Neural cell (in vitro differentiated cells): ENCODE measurements around the gene CARS2. TPM values are rescaled to one million over a fixed set of nuclear protein-coding genes. Genes with fewer than 3 reads are reported as not detected.
"Not testable (repeated sequence)": the region's sequence is repeated elsewhere in the genome, so short reads cannot be mapped to it uniquely, and the experiment has no call there.

Experiments used
- H2AFZ ChIP-seq: fragments of 200-600, 300-800 bp; sonication (generic), shearing (Covaris generic); 2 replicates; pipeline ENCODE4 v1.6.0; 2014; ENCODE audit warnings: low read depth, mild to moderate bottlenecking, antibody characterized with exemption, low read length, moderate library complexity
- H3F3A ChIP-seq: fragments of 200-600 bp; shearing (Covaris generic); 2 replicates; pipeline ENCODE4 v1.6.1; 2016; ENCODE audit warnings: mild to moderate bottlenecking, moderate library complexity, mixed read lengths, antibody characterized with exemption, low read length; ENCODE audit not compliant: insufficient read depth, poor library complexity, severe bottlenecking
- H3K27ac ChIP-seq: fragments of 200-600, 300-800 bp; sonication (generic), shearing (Covaris generic); 2 replicates; pipeline ENCODE4 v1.5.1; 2014; ENCODE audit warnings: mild to moderate bottlenecking, low read length, moderate library complexity
- H3K27me3 ChIP-seq: fragments of 300-800, 200-600 bp; sonication (generic), shearing (Covaris generic); 2 replicates; pipeline ENCODE4 v1.6.0; 2014; ENCODE audit warnings: mild to moderate bottlenecking, low read depth, low read length, moderate library complexity; ENCODE audit not compliant: insufficient read depth
- H3K36me3 ChIP-seq: fragments of 300-800, 200-600 bp; sonication (generic), shearing (Covaris generic); 2 replicates; pipeline ENCODE4 v1.5.1; 2014; ENCODE audit warnings: mild to moderate bottlenecking, antibody characterized with exemption, low read length, moderate library complexity; ENCODE audit not compliant: insufficient read depth
- H3K4me2 ChIP-seq: fragments of 300-800, 200-600 bp; sonication (generic), shearing (Covaris generic); 2 replicates; pipeline ENCODE4 v1.6.0; 2014; ENCODE audit warnings: mild to moderate bottlenecking, low read length
- H3K4me3 ChIP-seq: fragments of 300-800, 200-600 bp; sonication (generic), shearing (Covaris generic); 2 replicates; pipeline ENCODE4 v1.5.1; 2014; ENCODE audit warnings: mild to moderate bottlenecking, low read length, moderate library complexity
- H3K79me2 ChIP-seq: fragments of 200-600 bp; shearing (Covaris generic); replicated peaks from 2 replicates; pipeline ENCODE4 v1.6.0; 2014; ENCODE audit warnings: mild to moderate bottlenecking, low read length, moderate library complexity; ENCODE audit not compliant: insufficient read depth
- H3K9ac ChIP-seq: fragments of 300-800, 200-600 bp; sonication (generic), shearing (Covaris generic); 2 replicates; pipeline ENCODE4 v1.6.1; 2016; ENCODE audit warnings: mild to moderate bottlenecking, low read length, mixed read lengths
- H3K9me2 ChIP-seq: fragments of 200-600 bp; shearing (Covaris generic); 2 replicates; pipeline ENCODE4 v1.6.1; 2016; ENCODE audit warnings: mild to moderate bottlenecking, low read length, mixed read lengths; ENCODE audit not compliant: insufficient read depth
- H3K9me3 ChIP-seq: fragments of 200-600, 300-800 bp; sonication (generic), shearing (Covaris generic); 2 replicates; pipeline ENCODE4 v1.6.1; 2016; ENCODE audit warnings: mild to moderate bottlenecking, mixed run types, low read length, moderate library complexity, mixed read lengths
- H4K20me1 ChIP-seq: fragments of 200-600 bp; shearing (Covaris generic); 2 replicates; pipeline ENCODE4 v1.6.1; 2016; ENCODE audit warnings: mild to moderate bottlenecking, mixed run types; ENCODE audit not compliant: insufficient read depth
- CTCF ChIP-seq: fragments of 450-650 bp; IDR thresholded peaks from 2 replicates; pipeline ENCODE4 v1.5.1; 2014; ENCODE audit warnings: antibody characterized with exemption, mild to moderate bottlenecking, moderate library complexity; ENCODE audit not compliant: poor library complexity, severe bottlenecking
- EP300 ChIP-seq: fragments of 450-650 bp; conservative IDR thresholded peaks from 2 replicates; pipeline ENCODE4 v1.6.1; 2014; ENCODE audit warnings: antibody characterized with exemption, mild to moderate bottlenecking, moderate library complexity; ENCODE audit not compliant: poor library complexity, severe bottlenecking
- EZH2 ChIP-seq: fragments of 200-600, 300-800 bp; shearing (Covaris generic), sonication (generic); IDR thresholded peaks from 2 replicates; pipeline ENCODE4 v1.6.1; 2014; ENCODE audit warnings: antibody characterized with exemption, low read length, borderline replicate concordance, mild to moderate bottlenecking; ENCODE audit not compliant: insufficient read depth, poor library complexity, severe bottlenecking
- MXI1 ChIP-seq: fragments of 450-650 bp; conservative IDR thresholded peaks from 2 replicates; pipeline ENCODE4 v1.6.1; 2014; ENCODE audit warnings: antibody characterized with exemption, mild to moderate bottlenecking; ENCODE audit not compliant: poor library complexity, severe bottlenecking
- POLR2AphosphoS5 ChIP-seq: IDR thresholded peaks from 2 replicates; pipeline ENCODE4 v1.6.1; 2012
- RAD21 ChIP-seq: fragments of 450-650 bp; conservative IDR thresholded peaks from 2 replicates; pipeline ENCODE4 v1.6.1; 2014; ENCODE audit warnings: antibody characterized with exemption, mild to moderate bottlenecking, moderate library complexity
- REST ChIP-seq: IDR thresholded peaks from 2 replicates; pipeline ENCODE4 v1.6.1; 2012; ENCODE audit warnings: borderline replicate concordance
- SMC3 ChIP-seq: fragments of 450-650 bp; conservative IDR thresholded peaks from 2 replicates; pipeline ENCODE4 v1.6.1; 2014; ENCODE audit warnings: antibody characterized with exemption, mild to moderate bottlenecking, moderate library complexity; ENCODE audit not compliant: poor library complexity
- TAF1 ChIP-seq: IDR thresholded peaks from 2 replicates; pipeline ENCODE4 v1.6.1; 2012; ENCODE audit warnings: low read depth
- polyA plus RNA-seq: library from polyadenylated mRNA; depleted of rRNA; stranded (reverse); fragments of >200 nt; gene quantifications from 2 replicates; pipeline ENCODE4 v1.2.3, GENCODE V29; 2014

CARS2 gene
- polyA plus RNA-seq, 1 donor from 2014 or later, result 92.2 TPM

DNA sequence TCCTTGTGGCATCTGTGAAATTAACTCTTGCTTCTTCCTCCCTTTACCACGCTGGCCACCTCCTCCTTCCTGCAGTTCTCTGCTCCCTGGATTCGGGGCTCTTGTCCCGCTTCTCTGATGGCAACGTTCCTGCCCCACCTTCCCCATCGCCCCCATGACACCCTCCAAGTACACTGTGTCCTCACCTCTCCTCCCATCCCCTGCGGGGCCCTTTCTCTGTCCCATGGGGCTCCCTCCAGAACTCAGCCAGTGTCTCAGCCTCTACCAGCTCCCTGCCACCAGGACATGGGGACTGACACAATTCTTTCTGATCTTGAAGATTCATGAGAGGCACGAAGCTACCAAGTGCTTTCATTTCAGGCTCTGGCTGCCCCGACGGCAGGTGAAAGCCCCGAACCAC, 9.1 kb downstream of the CARS2 start:
- H3K36me3 ChIP-seq, result no peaks in the 10 kb centered on the region
- no peak overlapping the region for H2AFZ ChIP-seq
- H3K79me2 ChIP-seq, result no peaks in the 10 kb centered on the region
- no peak overlapping the region for H3K4me3 ChIP-seq
- H3K27me3 ChIP-seq, result no peaks in the 10 kb centered on the region
- TF ChIP-seq TAF1 (no peak), CTCF (no peak), EP300 (no peak), MXI1 (no peak), EZH2 (no peak), RAD21 (no peak)
- H3K27ac ChIP-seq, result no peak overlapping the region
- H3K9me2 ChIP-seq, result no peaks in the 10 kb centered on the region
- no peaks in the 10 kb centered on the region for H3F3A ChIP-seq
- no peaks in the 10 kb centered on the region for H3K9me3 ChIP-seq
- no peak overlapping the region for H3K4me2 ChIP-seq
- H4K20me1 ChIP-seq, result no peaks in the 10 kb centered on the region
- no peak overlapping the region for H3K9ac ChIP-seq

DNA sequence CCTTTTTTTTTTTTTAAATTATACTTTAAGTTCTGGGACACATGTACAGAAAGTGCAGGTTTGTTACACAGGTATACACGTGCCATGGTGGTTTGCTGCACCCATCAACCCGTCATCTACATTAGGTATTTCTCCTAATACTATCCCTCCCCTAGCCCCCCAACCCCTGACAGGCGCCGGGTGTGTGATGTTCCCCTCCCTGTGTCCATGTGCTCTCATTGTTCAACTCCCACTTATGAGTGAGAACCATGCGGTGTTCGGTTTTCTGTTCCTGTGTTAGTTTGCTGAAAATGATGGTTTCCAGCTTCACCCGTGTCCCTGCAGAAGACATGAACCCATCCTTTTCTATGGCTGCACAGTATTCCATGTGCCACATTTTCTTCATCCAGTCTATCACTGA, 10.1 kb downstream of the CARS2 start:
- not testable (repeated sequence) for H3K9me3 ChIP-seq, H4K20me1 ChIP-seq, H3K4me3 ChIP-seq, H3K9ac ChIP-seq, H3K4me2 ChIP-seq, H3K79me2 ChIP-seq, H2AFZ ChIP-seq, H3K9me2 ChIP-seq, H3K27ac ChIP-seq, H3K27me3 ChIP-seq, H3K36me3 ChIP-seq, H3F3A ChIP-seq

DNA sequence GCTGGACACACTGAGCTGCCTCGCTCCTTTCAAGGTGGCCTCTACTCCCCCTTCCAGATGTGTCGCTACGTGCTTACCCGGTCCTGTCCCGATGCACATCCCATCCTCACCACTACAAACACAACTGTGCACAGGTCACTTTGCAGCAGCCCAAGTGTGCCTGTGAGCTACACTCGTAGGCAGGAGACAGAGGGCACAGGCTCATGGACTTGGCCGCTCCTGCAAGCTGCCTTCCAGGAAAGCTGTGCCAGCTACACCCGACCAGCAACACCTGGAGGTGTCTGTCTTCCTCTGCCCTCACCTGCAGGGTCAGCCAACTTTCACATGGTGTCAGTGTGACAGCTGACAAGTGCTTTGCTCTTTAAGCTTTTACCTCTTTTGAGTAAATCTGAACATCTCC, 15.4 kb downstream of the CARS2 start:
- no peak overlapping the region for H3K27ac ChIP-seq
- H3K36me3 ChIP-seq, result no peaks in the 10 kb centered on the region
- no peaks in the 10 kb centered on the region for H3K79me2 ChIP-seq
- no peak overlapping the region for H2AFZ ChIP-seq
- no peak overlapping the region for H3K9ac ChIP-seq
- H3K4me2 ChIP-seq, result no peak overlapping the region
- H3K9me3 ChIP-seq, result no peaks in the 10 kb centered on the region
- no peaks in the 10 kb centered on the region for H3K9me2 ChIP-seq
- no peak for TF ChIP-seq CTCF
- TF ChIP-seq TAF1, result no peak
- no peak for TF ChIP-seq EZH2
- TF ChIP-seq RAD21, result no peak
- TF ChIP-seq MXI1, result no peak
- TF ChIP-seq EP300, result no peak
- TF ChIP-seq POLR2AphosphoS5, result no peak
- no peak for TF ChIP-seq SMC3
- no peak for TF ChIP-seq REST
- H3K4me3 ChIP-seq, result no peak overlapping the region
- no peaks in the 10 kb centered on the region for H3F3A ChIP-seq
- H3K27me3 ChIP-seq, result no peaks in the 10 kb centered on the region
- no peaks in the 10 kb centered on the region for H4K20me1 ChIP-seq
